ENCODE measurements around the gene PLPPR1. TPM values are rescaled to one million over a fixed set of nuclear protein-coding genes. Genes with fewer than 3 reads are reported as not detected.

The PLPPR1 gene
- total and polyA plus RNA-seq, 2 donors (not counting 1 experiment from before 2014, with no cell fraction given): not detected

DNA sequence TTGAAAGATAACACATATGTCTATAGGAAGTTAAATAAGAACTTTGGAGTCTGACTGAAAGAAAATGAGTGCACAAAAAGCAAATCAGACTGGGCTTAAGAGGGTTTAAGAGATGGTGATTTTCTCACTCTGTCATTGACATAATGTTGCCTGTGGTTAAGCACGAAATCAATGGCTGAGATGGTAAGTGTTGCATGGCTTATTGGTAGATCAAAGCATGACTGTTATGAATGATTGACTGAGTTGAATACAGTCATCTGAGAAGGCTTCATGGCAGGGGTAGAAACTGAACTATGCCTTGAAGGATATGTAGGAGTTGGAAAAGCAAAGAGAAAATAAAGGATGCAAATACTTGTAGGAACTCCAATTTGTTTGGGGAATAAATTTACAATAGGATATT, 136.6 kb downstream of the PLPPR1 start:
- Histone ChIP-seq H3K9ac (ENCODE audit: insufficient read depth, low read length) (no peak overlapping the region), H3K4me3 (replicated peaks in 1 of 4; ENCODE audit: control extremely low read depth in 1 of 4, insufficient read depth in 1 of 4, low read depth in 3 of 4, low read length in 4 of 4) (no peak overlapping the region), H3K27ac (ENCODE audit: insufficient read depth, low read length) (no peak overlapping the region), H3K36me3 (ENCODE audit: control insufficient read depth, insufficient read depth, low read length) (no peaks in the 10 kb centered on the region), H3K4me2 (ENCODE audit: extremely low read depth, insufficient read depth, low read length) (no peak overlapping the region), H3K4me1 (ENCODE audit: control insufficient read depth, extremely low read depth, insufficient read depth, low read length) (no peaks in the 10 kb centered on the region), H2AFZ (ENCODE audit: low read length) (no peak overlapping the region), H4K20me1 (ENCODE audit: control insufficient read depth, extremely low read depth, insufficient read depth, low read length) (no peaks in the 10 kb centered on the region), H3K9me3 (ENCODE audit: control insufficient read depth, insufficient read depth, low read depth, low read length) (no peaks in the 10 kb centered on the region), H3K79me2 (ENCODE audit: control insufficient read depth, insufficient read depth, low read length) (no peaks in the 10 kb centered on the region), H3K27me3 (ENCODE audit: control insufficient read depth, insufficient read depth, low read length) (no peaks in the 10 kb centered on the region)
- DNase-seq (ENCODE audit: low read depth in 2 of 2): no peak
- TF ChIP-seq, protein P1, sequence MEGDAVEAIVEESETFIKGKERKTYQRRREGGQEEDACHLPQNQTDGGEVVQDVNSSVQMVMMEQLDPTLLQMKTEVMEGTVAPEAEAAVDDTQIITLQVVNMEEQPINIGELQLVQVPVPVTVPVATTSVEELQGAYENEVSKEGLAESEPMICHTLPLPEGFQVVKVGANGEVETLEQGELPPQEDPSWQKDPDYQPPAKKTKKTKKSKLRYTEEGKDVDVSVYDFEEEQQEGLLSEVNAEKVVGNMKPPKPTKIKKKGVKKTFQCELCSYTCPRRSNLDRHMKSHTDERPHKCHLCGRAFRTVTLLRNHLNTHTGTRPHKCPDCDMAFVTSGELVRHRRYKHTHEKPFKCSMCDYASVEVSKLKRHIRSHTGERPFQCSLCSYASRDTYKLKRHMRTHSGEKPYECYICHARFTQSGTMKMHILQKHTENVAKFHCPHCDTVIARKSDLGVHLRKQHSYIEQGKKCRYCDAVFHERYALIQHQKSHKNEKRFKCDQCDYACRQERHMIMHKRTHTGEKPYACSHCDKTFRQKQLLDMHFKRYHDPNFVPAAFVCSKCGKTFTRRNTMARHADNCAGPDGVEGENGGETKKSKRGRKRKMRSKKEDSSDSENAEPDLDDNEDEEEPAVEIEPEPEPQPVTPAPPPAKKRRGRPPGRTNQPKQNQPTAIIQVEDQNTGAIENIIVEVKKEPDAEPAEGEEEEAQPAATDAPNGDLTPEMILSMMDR (conservative IDR thresholded peaks at IDR 0.05 in 1 of 2, IDR thresholded peaks at IDR 0.05 in 1 of 2; ENCODE audit: low read depth in 1 of 2, low read length in 2 of 2): no peak
- no peak for TF ChIP-seq EZH2 (IDR thresholded peaks at IDR 0.05; ENCODE audit: low read length, missing control alignments)

DNA sequence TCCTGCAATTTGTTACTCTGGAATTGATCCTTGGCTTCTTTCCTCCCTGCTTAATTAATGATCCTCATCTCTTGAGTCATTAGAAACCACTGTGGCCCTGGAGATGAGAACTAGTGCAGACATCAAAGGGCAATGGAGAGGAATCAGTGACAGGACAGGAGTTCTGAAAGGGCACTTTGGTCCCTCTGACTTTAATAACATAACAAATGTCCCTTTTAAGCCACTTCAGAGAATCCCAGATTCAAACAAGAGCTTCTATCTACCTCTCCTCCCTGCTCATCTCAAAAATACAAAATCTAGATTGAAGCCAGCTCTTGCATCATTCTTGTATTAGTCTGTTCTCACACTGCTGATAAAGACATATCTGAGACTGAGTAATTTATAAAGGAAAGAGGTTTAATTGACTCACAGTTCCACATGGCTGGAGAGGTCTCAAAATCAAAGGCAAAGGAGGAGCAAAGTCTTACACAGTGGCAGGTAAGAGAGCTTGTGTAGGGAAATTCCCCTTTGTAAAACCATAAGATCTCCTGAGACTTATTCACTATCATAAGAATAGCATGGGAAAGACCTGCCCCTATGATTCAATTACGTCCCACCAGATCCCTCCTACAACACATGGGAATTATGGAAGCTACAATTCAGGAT, 139.1 kb downstream of the PLPPR1 start:
- TF ChIP-seq, protein P1 (conservative IDR thresholded peaks at IDR 0.05 in 1 of 2, IDR thresholded peaks at IDR 0.05 in 1 of 2; ENCODE audit: low read depth in 1 of 2, low read length in 2 of 2): no peak
- no peak for TF ChIP-seq EZH2 (IDR thresholded peaks at IDR 0.05; ENCODE audit: low read length, missing control alignments)
- Histone ChIP-seq H3K9ac (ENCODE audit: insufficient read depth, low read length) (no peak overlapping the region), H3K27ac (ENCODE audit: insufficient read depth, low read length) (no peak overlapping the region), H3K36me3 (ENCODE audit: control insufficient read depth, insufficient read depth, low read length) (no peaks in the 10 kb centered on the region), H3K27me3 (ENCODE audit: control insufficient read depth, insufficient read depth, low read length) (no peaks in the 10 kb centered on the region), H3K4me2 (ENCODE audit: extremely low read depth, insufficient read depth, low read length) (no peak overlapping the region), H3K9me3 (ENCODE audit: control insufficient read depth, insufficient read depth, low read depth, low read length) (no peaks in the 10 kb centered on the region), H3K4me1 (ENCODE audit: control insufficient read depth, extremely low read depth, insufficient read depth, low read length) (no peaks in the 10 kb centered on the region), H3K4me3 (replicated peaks in 1 of 4; ENCODE audit: control extremely low read depth in 1 of 4, insufficient read depth in 1 of 4, low read depth in 3 of 4, low read length in 4 of 4) (no peak overlapping the region), H4K20me1 (ENCODE audit: control insufficient read depth, extremely low read depth, insufficient read depth, low read length) (no peaks in the 10 kb centered on the region), H2AFZ (ENCODE audit: low read length) (no peak overlapping the region), H3K79me2 (ENCODE audit: control insufficient read depth, insufficient read depth, low read length) (no peaks in the 10 kb centered on the region)
- no peak for DNase-seq (ENCODE audit: low read depth in 2 of 2)

DNA sequence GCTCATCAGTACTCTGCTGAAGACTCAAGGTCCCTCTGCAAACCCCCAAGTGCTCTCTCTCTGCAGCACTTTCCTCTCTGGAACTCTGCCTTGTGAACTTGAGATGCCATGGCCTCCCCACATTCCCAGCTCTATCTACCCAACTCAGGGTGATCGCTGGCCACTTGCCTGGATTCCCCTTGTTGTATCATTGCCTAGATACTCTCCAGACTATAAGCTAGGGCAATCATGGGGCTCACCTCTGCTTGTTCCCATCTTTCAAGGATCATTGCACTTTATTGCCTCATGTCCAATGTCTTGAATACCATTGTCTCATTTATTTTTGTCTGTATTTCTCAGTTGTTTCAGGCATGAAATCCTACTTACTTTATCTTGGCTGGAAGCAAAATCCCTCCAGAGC, 144.1 kb downstream of the PLPPR1 start:
- Histone ChIP-seq H3K79me2 (ENCODE audit: control insufficient read depth, insufficient read depth, low read length) (no peaks in the 10 kb centered on the region), H3K4me3 (replicated peaks in 1 of 4; ENCODE audit: control extremely low read depth in 1 of 4, insufficient read depth in 1 of 4, low read depth in 3 of 4, low read length in 4 of 4) (no peak overlapping the region), H3K9ac (ENCODE audit: insufficient read depth, low read length) (no peak overlapping the region), H2AFZ (ENCODE audit: low read length) (no peak overlapping the region), H3K36me3 (ENCODE audit: control insufficient read depth, insufficient read depth, low read length) (no peaks in the 10 kb centered on the region), H3K9me3 (ENCODE audit: control insufficient read depth, insufficient read depth, low read depth, low read length) (no peaks in the 10 kb centered on the region), H4K20me1 (ENCODE audit: control insufficient read depth, extremely low read depth, insufficient read depth, low read length) (no peaks in the 10 kb centered on the region), H3K27ac (ENCODE audit: insufficient read depth, low read length) (no peak overlapping the region), H3K27me3 (ENCODE audit: control insufficient read depth, insufficient read depth, low read length) (no peaks in the 10 kb centered on the region), H3K4me1 (ENCODE audit: control insufficient read depth, extremely low read depth, insufficient read depth, low read length) (no peaks in the 10 kb centered on the region), H3K4me2 (ENCODE audit: extremely low read depth, insufficient read depth, low read length) (no peak overlapping the region)
- TF ChIP-seq, protein P1 (conservative IDR thresholded peaks at IDR 0.05 in 1 of 2, IDR thresholded peaks at IDR 0.05 in 1 of 2; ENCODE audit: low read depth in 1 of 2, low read length in 2 of 2): no peak
- TF ChIP-seq EZH2 (IDR thresholded peaks at IDR 0.05; ENCODE audit: low read length, missing control alignments): no peak
- DNase-seq (ENCODE audit: low read depth in 2 of 2): no peak
